Loucy (cell line): ENCODE measurements around the gene TOP1.

Experiments used
- H2AFZ ChIP-seq: fragments of 200-600 bp; sonication (generic); 2 replicates; pipeline ENCODE4 v1.6.0; 2016; ENCODE audit warnings: antibody characterized with exemption, mild to moderate bottlenecking, low read length, moderate library complexity
- H3F3A ChIP-seq: fragments of 200-600 bp; 2 replicates; pipeline ENCODE4 v1.6.0; 2016; ENCODE audit warnings: antibody characterized with exemption, low read depth, mild to moderate bottlenecking
- H3K27me3 ChIP-seq: fragments of 200-600 bp; sonication (generic); 2 replicates; pipeline ENCODE4 v1.6.1; 2014; ENCODE audit warnings: low read length, mild to moderate bottlenecking; ENCODE audit not compliant: insufficient read depth, poor library complexity, severe bottlenecking
- H3K36me3 ChIP-seq: fragments of 200-600 bp; sonication (generic); 2 replicates; pipeline ENCODE4 v1.6.1; 2016; ENCODE audit warnings: low read length; ENCODE audit not compliant: insufficient read depth
- H3K4me1 ChIP-seq: fragments of 200-600 bp; sonication (generic); 2 replicates; pipeline ENCODE4 v1.5.1; 2014; ENCODE audit warnings: low read length, mild to moderate bottlenecking; ENCODE audit not compliant: insufficient read depth, poor library complexity, severe bottlenecking
- H3K4me2 ChIP-seq: fragments of 200-600 bp; sonication (generic); 2 replicates; pipeline ENCODE4 v1.6.0; 2014; ENCODE audit warnings: antibody characterized with exemption, low read length, low read depth, mild to moderate bottlenecking; ENCODE audit not compliant: poor library complexity, severe bottlenecking
- H3K4me3 ChIP-seq: fragments of 200-600 bp; sonication (generic); 2 replicates; pipeline ENCODE4 v1.5.1; 2014; ENCODE audit warnings: low read length, mild to moderate bottlenecking, mixed read lengths; ENCODE audit not compliant: poor library complexity, severe bottlenecking
- H3K79me2 ChIP-seq: fragments of 200-600 bp; sonication (generic); 2 replicates; pipeline ENCODE4 v1.6.1; 2014; ENCODE audit warnings: low read length; ENCODE audit not compliant: insufficient read depth
- H3K9ac ChIP-seq: fragments of 200-600 bp; sonication (generic); 2 replicates; pipeline ENCODE4 v1.6.0; 2014; ENCODE audit warnings: mild to moderate bottlenecking, low read depth, low read length, moderate library complexity; ENCODE audit not compliant: poor library complexity, severe bottlenecking
- H3K9me2 ChIP-seq: fragments of 200-600 bp; sonication (generic); replicated peaks from 2 replicates; pipeline ENCODE4 v1.6.1; 2016; ENCODE audit warnings: low read depth, low read length, mixed read lengths
- H3K9me3 ChIP-seq: fragments of 200-600 bp; sonication (generic); 2 replicates; pipeline ENCODE4 v1.6.1; 2014; ENCODE audit warnings: mild to moderate bottlenecking, antibody characterized with exemption, low read length, low read depth; ENCODE audit not compliant: insufficient read depth
- H4K20me1 ChIP-seq: fragments of 200-600 bp; sonication (generic); 2 replicates; pipeline ENCODE4 v1.6.0; 2014; ENCODE audit warnings: antibody characterized with exemption, low read length, mild to moderate bottlenecking; ENCODE audit not compliant: insufficient read depth, poor library complexity, severe bottlenecking
- EZH2phosphoT487 ChIP-seq: fragments of 200-600 bp; IDR thresholded peaks from 2 replicates; pipeline ENCODE4 v1.6.1; 2018; ENCODE audit warnings: antibody characterized with exemption, mild to moderate bottlenecking, moderate library complexity, borderline replicate concordance
- TF ChIP-seq, protein P1 (sequence below): fragments of 200-600 bp; sonication (generic); conservative IDR thresholded peaks from 2 replicates; pipeline ENCODE4 v1.5.1; 2014; ENCODE audit warnings: mild to moderate bottlenecking, antibody characterized with exemption, low read length

Gene TOP1

DNA sequence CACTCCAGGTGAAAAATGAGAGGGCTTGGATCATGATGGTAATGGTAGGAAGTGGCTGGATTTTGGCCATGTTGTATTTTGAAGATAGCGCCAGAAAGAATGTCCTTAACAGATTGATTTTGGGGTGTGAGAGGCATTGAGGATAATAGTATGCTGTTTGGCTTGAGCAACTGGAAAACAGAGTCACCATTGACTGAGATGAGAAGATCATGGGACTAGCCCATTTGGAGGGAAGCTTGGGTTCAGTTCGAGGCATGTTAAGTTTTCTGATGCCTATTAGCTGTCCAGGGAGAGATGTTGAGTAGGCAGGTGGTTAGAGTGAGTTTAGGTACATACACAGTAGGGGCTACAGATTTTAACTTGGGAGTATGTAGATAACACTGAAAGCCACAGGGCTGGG, 132.1 kb downstream of the TOP1 start:
- Histone ChIP-seq H2AFZ (no peak overlapping the region), H3F3A (0 out of 2 replicates have a peak, but pooled peaks cover 6% of the 10 kb centered on the region), H3K4me3 (no peak overlapping the region), H3K27me3 (no peaks in the 10 kb centered on the region), H4K20me1 (peaks cover 64% of the 10 kb centered on the region), H3K79me2 (peaks cover 55% of the 10 kb centered on the region), H3K9me3 (no peaks in the 10 kb centered on the region), H3K4me1 (peaks cover 35% of the 10 kb centered on the region), H3K4me2 (no peak overlapping the region), H3K9me2 (no peaks in the 10 kb centered on the region), H3K9ac (no peak overlapping the region), H3K36me3 (peaks cover 65% of the 10 kb centered on the region)
- no peak for TF ChIP-seq EZH2phosphoT487
- TF ChIP-seq, protein P1, sequence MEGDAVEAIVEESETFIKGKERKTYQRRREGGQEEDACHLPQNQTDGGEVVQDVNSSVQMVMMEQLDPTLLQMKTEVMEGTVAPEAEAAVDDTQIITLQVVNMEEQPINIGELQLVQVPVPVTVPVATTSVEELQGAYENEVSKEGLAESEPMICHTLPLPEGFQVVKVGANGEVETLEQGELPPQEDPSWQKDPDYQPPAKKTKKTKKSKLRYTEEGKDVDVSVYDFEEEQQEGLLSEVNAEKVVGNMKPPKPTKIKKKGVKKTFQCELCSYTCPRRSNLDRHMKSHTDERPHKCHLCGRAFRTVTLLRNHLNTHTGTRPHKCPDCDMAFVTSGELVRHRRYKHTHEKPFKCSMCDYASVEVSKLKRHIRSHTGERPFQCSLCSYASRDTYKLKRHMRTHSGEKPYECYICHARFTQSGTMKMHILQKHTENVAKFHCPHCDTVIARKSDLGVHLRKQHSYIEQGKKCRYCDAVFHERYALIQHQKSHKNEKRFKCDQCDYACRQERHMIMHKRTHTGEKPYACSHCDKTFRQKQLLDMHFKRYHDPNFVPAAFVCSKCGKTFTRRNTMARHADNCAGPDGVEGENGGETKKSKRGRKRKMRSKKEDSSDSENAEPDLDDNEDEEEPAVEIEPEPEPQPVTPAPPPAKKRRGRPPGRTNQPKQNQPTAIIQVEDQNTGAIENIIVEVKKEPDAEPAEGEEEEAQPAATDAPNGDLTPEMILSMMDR, result no peak

DNA sequence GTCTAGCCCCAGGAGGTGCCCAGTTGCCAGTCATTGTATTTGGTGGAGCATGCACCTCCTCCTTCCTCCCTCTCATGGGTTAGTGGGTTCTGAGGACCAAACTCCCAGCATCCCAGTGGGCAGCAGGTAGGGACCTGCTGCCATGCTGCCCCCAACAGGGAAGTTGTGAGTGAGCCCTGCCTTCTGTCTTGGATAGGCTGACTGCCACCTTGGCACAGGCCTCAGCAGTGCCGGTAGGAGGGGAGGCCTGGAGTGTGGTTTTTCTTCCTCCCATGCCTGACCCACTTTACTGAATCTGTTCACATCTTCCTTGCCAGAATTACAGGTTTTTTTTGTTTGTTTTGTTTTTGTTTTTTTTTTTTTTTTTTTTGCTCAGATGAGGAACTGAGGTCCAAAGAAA, 133.3 kb downstream of the TOP1 start:
- Histone ChIP-seq H3K4me3 (no peak overlapping the region), H3K4me2 (no peak overlapping the region), H3F3A (0 out of 2 replicates have a peak, but pooled peaks cover 6% of the 10 kb centered on the region), H3K27me3 (no peaks in the 10 kb centered on the region), H4K20me1 (peaks cover 64% of the 10 kb centered on the region), H3K4me1 (peaks cover 23% of the 10 kb centered on the region), H3K36me3 (peaks cover 76% of the 10 kb centered on the region), H3K9ac (no peak overlapping the region), H3K9me3 (no peaks in the 10 kb centered on the region), H2AFZ (no peak overlapping the region), H3K79me2 (peaks cover 43% of the 10 kb centered on the region), H3K9me2 (no peaks in the 10 kb centered on the region)
- no peak for TF ChIP-seq EZH2phosphoT487
- TF ChIP-seq, protein P1, result no peak

DNA sequence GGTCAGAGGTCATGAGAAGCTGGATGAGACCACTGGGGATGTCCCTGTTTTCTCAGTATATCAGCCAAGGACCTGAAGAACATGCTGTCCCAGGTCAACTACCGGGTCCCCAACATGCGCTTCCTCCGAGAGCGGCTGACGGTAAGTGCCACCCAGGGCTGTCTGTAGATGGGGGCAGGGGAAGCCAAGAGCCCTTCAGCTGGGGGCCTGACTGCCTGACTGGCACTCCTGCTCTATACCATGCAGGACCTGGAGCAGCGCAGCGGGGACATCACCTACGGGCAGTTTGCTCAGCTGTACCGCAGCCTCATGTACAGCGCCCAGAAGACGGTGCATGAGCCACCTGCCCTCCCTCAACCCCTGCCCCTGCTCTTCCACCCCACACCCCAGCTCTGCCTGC, 133.8 kb downstream of the TOP1 start:
- H3K79me2 ChIP-seq, result peaks cover 39% of the 10 kb centered on the region

More for the DNA sequence above, 133.8 kb downstream of the TOP1 start:
- no peak for TF ChIP-seq EZH2phosphoT487
- TF ChIP-seq, protein P1, result no peak
- Histone ChIP-seq H3K9me3 (no peaks in the 10 kb centered on the region), H3K36me3 (peaks cover 81% of the 10 kb centered on the region), H4K20me1 (peaks cover 65% of the 10 kb centered on the region), H3F3A (0 out of 2 replicates have a peak, but pooled peaks cover 4% of the 10 kb centered on the region), H2AFZ (no peak overlapping the region), H3K4me3 (no peak overlapping the region), H3K4me1 (peaks cover 22% of the 10 kb centered on the region), H3K27me3 (no peaks in the 10 kb centered on the region), H3K9ac (no peak overlapping the region), H3K4me2 (no peak overlapping the region), H3K9me2 (no peaks in the 10 kb centered on the region)
